MM.1S (cell line): Measurements from ENCODE around the gene H1-8.
"Not testable (repeated sequence)": the region's sequence is repeated elsewhere in the genome, so short reads cannot be mapped to it uniquely, and the experiment has no call there.

Experiments
- CTCF ChIP-seq: fragments of 300-600 bp; sonication (generic); IDR thresholded peaks from 2 replicates; pipeline ENCODE4 v1.5.1; 2016; ENCODE audit warnings: antibody characterized with exemption, low read length, mixed read lengths
- EZH2 ChIP-seq: fragments of 300-600 bp; sonication (generic); optimal IDR thresholded peaks from 2 replicates; pipeline ENCODE3; 2017; ENCODE audit warnings: low read depth, mild to moderate bottlenecking, antibody characterized with exemption, low read length, mixed read lengths
- EZH2phosphoT487 ChIP-seq: fragments of 300-600 bp; sonication (generic); IDR thresholded peaks from 2 replicates; pipeline ENCODE4 v1.6.1; 2018; ENCODE audit warnings: antibody characterized with exemption, low read length

GRCh38 chr3:129497876-129498275, 45.1 kb upstream of the H1-8 start:
- not testable (repeated sequence) for TF ChIP-seq CTCF, EZH2, EZH2phosphoT487
